NOMO-1 treated with DMSO at 0.1 percent for 48 hours (cell line): ENCODE data around the gene ZFP36L2.

Source experiments
- DNase-seq: peaks from one replicate; lab custom pipeline; 2025; ENCODE audit not compliant: unreplicated experiment; lab: John Stamatoyannopoulos, UW

Gene ZFP36L2, protein sequence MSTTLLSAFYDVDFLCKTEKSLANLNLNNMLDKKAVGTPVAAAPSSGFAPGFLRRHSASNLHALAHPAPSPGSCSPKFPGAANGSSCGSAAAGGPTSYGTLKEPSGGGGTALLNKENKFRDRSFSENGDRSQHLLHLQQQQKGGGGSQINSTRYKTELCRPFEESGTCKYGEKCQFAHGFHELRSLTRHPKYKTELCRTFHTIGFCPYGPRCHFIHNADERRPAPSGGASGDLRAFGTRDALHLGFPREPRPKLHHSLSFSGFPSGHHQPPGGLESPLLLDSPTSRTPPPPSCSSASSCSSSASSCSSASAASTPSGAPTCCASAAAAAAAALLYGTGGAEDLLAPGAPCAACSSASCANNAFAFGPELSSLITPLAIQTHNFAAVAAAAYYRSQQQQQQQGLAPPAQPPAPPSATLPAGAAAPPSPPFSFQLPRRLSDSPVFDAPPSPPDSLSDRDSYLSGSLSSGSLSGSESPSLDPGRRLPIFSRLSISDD

DNA sequence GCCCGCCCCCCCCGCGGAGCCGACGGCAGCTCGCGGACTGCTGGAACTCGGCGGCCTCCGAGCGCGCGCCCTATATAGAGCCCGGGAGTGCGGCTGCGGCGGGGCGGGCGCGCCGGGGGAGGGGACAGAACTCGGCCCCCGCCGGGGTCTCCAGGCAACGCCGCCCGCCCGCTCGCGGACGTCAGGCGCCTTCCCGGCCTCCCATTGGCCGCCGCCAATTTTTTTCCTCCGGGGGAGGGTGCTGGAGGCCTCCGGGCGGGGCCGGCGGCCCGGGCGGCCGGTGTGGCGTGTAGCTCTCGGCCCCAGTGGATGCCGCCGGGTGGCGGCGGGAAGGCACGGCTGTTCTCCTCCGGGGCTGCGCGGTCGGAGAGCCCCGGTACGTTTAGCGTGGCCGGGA lies at the start of gene ZFP36L2:
TSS of gene ZFP36L2 (minus strand) at position 49 of the 397 bp plus-strand sequence. CDS start 291 bp downstream, outside the sequence.
- peak; percentile 92 for DNase-seq

DNA sequence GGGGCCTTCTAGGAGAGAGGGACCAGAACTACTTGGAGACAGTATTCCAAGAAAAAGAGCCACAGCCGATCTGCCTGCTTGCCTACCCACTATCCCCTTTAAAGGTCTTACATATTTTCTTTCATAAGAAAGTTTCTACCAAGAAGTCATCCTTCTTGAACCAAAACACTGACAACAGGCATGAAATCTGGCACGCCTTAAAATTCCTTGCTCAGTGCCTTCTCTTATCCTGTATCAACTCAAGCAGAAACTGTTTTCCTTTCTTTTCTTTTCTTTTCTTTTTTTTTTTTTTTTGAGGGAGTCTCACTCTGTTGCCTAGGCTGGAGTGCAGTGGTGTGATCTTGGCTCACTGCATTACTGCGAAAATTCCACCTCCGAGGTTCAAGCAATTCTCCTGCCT lies 48.3 kb upstream of the ZFP36L2 start:
- DNase-seq = no peak

DNA sequence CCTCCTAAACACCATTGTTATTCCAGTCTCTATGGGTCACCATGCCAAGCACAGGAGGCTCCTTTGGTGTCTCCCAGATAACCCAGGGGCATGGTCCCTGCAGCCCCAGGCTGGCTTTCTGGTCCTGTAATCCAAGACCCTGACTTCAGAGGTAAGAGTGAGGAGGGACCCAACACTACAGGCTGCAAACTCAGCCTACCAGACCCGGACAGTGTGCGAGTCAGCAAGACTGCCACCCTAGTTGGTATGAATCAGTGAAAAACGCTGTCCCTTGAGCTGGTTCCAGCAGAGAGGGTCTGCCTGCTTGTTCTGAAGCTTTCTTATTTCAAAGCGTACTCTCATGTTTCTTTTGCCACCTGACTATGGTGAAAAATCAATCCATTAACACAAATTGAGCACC lies 47.6 kb upstream of the ZFP36L2 start:
- no peak for DNase-seq

DNA sequence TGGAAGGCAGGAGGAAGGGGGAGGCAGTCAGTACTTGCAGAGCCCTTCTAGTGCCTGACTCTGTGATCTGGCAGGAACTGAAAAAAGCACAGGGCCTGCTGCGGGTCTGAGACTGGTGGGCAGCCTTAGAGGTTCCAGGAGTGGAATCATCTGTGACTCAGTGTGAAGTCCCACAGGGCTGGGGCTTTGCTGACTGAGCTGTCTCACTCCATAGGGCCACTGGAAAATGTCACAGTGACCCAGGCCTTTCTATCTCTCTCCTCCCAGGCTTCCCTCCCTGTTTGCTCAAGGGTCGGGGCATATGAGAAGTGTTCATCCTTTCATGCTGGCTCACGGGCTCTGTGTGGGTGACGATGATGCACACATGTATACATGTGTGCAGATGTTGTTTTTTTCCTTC lies 47.1 kb upstream of the ZFP36L2 start:
- DNase-seq = no peak

- DNase-seq = no peak
Measured at GRCh38 chr2:43270930-43271615, 44.7 kb upstream of the ZFP36L2 start.

DNA sequence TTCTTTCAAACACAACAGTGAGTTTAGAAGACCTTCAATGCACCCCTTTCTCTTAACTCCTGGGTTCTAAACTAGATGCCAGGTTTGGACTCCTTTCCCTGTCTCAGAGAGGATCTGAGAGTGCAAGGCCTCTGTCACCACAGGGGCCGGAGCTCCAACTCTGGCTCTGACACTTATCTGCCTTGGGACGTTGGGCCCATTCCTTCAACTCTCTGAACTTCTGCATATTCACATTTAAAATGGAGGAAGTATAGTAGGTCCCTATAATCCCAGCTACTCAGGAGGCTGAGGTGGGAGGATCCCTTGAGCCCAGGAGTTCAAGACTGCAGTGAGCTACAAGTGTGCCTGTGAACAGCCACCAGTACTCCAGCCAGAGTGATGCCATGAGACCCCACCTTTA lies 44.1 kb upstream of the ZFP36L2 start:
- DNase-seq = no peak

DNA sequence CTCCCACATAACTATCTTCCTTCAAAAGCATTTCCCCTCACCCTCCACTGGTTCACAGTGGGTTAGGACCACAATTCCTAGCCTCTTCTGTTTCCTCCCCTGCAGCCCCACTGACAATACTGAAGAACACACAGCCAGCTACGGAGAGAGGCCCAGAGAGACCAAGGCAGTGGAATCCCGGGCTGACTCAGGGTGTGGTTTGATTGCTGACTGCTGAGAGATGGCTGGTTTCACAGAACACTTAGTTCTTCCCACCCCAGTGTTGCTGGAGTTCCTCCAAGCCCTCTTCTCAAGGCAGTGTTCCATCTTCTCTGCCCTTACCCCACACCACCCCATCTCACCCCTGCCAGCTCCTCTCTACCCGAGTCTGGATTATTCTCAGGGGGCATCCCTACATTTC lies 43.3 kb upstream of the ZFP36L2 start:
- no peak for DNase-seq

GRCh38 chr2:43269074-43269572 lies 42.7 kb upstream of the ZFP36L2 start:
- DNase-seq = no peak

DNA sequence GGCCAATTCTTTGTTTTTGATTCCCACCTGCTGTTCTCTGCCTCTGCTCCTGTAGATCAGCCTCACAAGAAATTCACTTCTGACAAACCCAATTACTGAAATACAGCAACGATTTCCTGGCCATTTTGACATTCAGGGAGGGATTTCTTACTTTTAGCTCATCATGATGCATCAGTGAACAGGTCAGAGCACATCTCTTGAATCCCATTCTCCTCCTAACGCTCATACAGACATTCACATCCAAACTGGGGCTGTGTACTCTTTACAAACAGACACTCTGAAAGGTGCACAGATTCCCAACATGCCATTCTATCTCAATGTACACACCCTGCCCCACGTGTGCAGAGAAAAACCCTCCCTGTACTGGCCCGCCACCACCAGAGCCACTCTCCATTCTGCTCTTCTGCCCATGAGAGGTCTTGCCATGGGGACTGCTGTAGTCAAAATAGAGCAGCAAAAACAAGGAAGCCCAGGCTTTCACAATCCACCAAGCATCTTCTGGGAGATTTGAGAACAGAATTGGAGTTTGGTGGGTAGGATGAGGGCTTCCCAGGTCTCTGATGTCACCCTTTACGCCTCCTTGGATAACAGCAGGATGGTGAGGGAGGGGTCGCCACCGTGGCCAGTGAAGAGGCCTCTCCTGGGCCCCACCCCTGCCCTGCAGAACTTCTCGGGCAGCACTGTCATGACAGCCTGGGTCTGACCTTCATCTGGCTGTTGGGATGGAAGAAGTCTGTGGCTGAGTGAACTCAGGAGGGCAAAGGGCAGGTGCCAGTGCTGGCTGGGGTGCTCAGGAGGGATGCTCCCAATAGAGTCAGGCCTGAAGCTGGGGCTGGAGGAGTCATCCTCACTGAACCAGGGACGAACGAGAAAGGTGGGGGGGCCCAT lies 41.9 kb upstream of the ZFP36L2 start:
- no peak for DNase-seq

- DNase-seq = no peak
Measured at GRCh38 chr2:43267381-43267780, 41.0 kb upstream of the ZFP36L2 start.

GRCh38 chr2:43266711-43267111 lies 40.3 kb upstream of the ZFP36L2 start:
- DNase-seq = peak; percentile 26

GRCh38 chr2:43265421-43265820 lies 39.0 kb upstream of the ZFP36L2 start:
- DNase-seq = no peak

- no peak for DNase-seq
Measured at GRCh38 chr2:43265001-43265400, 38.6 kb upstream of the ZFP36L2 start.

- no peak for DNase-seq
Measured at GRCh38 chr2:43262951-43263350, 36.5 kb upstream of the ZFP36L2 start.

GRCh38 chr2:43262239-43262638 lies 35.8 kb upstream of the ZFP36L2 start:
- no peak for DNase-seq

- no peak for DNase-seq
Measured at GRCh38 chr2:43259512-43259911, 33.1 kb upstream of the ZFP36L2 start.

GRCh38 chr2:43258547-43259156 lies 32.2 kb upstream of the ZFP36L2 start:
- no peak for DNase-seq

DNA sequence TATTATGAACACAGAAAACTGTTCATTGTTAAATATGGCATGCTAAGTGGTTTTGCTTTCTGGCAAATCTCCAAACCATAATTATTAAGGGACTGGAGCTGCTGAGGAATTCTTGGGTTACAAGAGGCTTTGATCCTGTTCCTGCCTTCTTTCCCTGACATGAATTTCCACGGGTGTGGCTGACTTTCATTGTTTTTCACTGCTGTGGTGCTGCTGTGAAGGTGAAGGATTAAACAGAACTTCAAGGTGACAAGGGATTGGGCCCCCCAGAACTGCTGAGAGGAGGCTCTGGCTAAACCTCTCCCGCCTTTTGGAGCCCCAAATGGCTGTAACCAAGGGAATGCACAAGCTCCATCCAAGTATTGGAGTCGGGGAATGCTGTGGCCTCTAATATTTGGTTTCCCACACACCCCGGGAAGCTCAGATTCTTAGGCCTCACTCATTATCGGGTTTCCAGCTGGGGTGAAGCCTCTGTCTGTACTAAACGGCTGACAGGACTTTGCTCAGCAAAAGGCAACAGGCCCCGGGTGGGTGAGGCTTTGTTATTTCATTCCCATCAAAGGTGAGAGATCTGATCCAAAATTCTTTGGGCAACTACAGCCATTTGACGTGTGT lies 29.0 kb upstream of the ZFP36L2 start:
- DNase-seq = no peak

DNA sequence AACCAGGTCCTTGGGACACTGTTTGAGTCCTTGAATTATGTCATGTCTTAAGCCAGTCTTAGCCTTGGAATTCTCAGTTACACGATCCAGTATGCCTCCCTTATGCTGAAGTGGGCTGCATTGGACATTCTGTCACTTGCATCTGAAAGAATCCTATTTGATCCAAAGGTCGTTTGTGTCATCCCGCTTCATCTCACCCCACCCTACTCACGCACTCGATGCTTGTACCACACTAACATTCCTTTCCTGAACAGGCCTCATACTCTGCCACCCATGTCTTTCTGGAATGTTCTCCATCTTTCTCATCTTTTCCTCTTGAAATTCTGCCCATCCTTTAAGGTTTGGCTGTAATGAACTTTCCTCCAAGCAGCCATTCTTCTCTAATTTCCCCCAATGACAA lies 27.9 kb upstream of the ZFP36L2 start:
- DNase-seq = no peak

DNA sequence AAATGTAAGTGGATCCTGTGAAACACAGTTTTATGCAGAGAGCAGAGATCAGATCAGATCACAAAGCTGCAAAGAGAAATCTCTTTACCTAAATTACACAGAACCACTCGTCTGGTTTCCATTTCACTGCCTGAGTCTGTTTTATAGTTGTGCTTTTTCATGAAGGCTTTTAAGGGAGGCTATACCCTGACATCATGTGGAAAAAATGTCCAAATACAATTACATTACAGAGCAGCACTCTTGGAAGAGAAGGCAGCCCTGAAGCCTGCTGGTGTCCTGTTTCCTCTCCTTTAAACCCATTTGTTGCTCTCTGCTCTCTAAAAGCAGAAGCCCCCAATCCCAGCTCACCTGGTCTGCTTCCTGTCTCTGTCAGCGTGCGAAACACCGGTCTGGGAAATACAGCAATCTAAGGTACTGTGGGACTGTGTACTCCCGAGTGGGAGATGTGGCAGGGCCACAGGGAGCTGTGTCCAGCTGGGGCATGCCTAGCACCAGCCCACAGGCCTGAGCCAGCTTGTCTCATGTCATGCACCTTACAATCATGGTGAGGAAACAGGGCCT lies 24.8 kb upstream of the ZFP36L2 start:
- DNase-seq = no peak
